HG03060 (cell line): ENCODE results near the gene VAT1.

ENCODE experiments used
- ATAC-seq: cut with Tn5 transposase; IDR thresholded peaks from one replicate; pipeline ENCODE4 v1.9.1; 2021; ENCODE audit warnings: low read depth, moderate number of reproducible peaks; ENCODE audit not compliant: unreplicated experiment

The VAT1 gene

GRCh38 chr17:43027091-43028032 lies 5.2 kb upstream of the VAT1 start:
- ATAC-seq, result no peak

- no peak for ATAC-seq
These were observed 4.4 kb upstream of the VAT1 start for GRCh38 chr17:43026595-43026994.

- no peak for ATAC-seq
These were observed 3.8 kb upstream of the VAT1 start for GRCh38 chr17:43025766-43026537.

- no peak for ATAC-seq
These were observed 3.1 kb upstream of the VAT1 start for GRCh38 chr17:43025290-43025657.

- no peak for ATAC-seq
These were observed 2.5 kb upstream of the VAT1 start, which contains the start of gene RND2 for GRCh38 chr17:43024407-43025289. Gene RND2, plus strand, starts transcription at chr17:43025231. Its CDS starts 117 bp downstream, at chr17:43025348.

- no peak for ATAC-seq
These were observed 1.1 kb downstream of the VAT1 start for GRCh38 chr17:43020789-43021740.

GRCh38 chr17:43020030-43020621 lies 2.1 kb downstream of the VAT1 start:
- no peak for ATAC-seq

- no peak for ATAC-seq
These were observed 2.8 kb downstream of the VAT1 start for GRCh38 chr17:43019418-43019817.

GRCh38 chr17:43018932-43019331 lies 3.3 kb downstream of the VAT1 start:
- no peak for ATAC-seq

GRCh38 chr17:43018008-43018853 lies 4.0 kb downstream of the VAT1 start:
- no peak for ATAC-seq

- no peak for ATAC-seq
These were observed 6.0 kb downstream of the VAT1 start for GRCh38 chr17:43016216-43016615.

GRCh38 chr17:43015579-43015978 lies 6.6 kb downstream of the VAT1 start:
- no peak for ATAC-seq

GRCh38 chr17:43014649-43015542 lies 7.3 kb downstream of the VAT1 start:
- ATAC-seq, result no peak

- no peak for ATAC-seq
These were observed 8.1 kb downstream of the VAT1 start for GRCh38 chr17:43014020-43014648.

GRCh38 chr17:43013296-43013695 lies 8.9 kb downstream of the VAT1 start:
- ATAC-seq, result no peak

- no peak for ATAC-seq
These were observed 10.3 kb downstream of the VAT1 start for GRCh38 chr17:43011728-43012472.
